Fibroblast of mammary gland (primary cell): ENCODE measurements around the gene SZT2.

Experiments used
- DNase-seq: peaks from one replicate; pipeline ENCODE4 v3.0.0-alpha.2; 2010; ENCODE audit warnings: low read depth
- H3K4me3 ChIP-seq: 2 replicates; pipeline ENCODE4 v1.5.1; 2011; ENCODE audit warnings: low read depth, mild to moderate bottlenecking, low read length, moderate library complexity; ENCODE audit not compliant: control insufficient read depth
- TF ChIP-seq, protein P1 (sequence below): conservative IDR thresholded peaks from 2 replicates; pipeline ENCODE4 v1.5.1; 2011; ENCODE audit warnings: low read depth, low read length, inconsistent platforms; ENCODE audit not compliant: control insufficient read depth, insufficient read depth

Gene SZT2

DNA sequence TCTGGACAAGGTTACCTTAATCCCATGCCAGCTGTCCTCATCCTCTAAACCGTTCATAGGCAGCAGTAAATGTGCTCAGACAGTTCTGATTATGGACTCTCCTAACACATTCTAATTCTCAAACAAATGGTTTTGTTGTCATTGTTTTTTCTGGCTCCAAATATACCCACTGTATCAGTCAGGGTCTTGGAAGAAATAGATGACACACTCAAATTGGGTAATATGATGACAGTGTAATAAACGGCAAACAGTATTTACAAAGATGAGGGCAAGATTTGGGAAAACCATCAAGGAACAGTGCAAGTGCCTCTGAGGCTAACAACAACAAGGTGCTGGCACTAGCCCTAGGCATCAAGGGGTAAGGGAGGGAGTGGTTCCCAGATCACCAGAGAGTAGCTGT is 35.2 kb upstream of the SZT2 start:
- TF ChIP-seq, protein P1, sequence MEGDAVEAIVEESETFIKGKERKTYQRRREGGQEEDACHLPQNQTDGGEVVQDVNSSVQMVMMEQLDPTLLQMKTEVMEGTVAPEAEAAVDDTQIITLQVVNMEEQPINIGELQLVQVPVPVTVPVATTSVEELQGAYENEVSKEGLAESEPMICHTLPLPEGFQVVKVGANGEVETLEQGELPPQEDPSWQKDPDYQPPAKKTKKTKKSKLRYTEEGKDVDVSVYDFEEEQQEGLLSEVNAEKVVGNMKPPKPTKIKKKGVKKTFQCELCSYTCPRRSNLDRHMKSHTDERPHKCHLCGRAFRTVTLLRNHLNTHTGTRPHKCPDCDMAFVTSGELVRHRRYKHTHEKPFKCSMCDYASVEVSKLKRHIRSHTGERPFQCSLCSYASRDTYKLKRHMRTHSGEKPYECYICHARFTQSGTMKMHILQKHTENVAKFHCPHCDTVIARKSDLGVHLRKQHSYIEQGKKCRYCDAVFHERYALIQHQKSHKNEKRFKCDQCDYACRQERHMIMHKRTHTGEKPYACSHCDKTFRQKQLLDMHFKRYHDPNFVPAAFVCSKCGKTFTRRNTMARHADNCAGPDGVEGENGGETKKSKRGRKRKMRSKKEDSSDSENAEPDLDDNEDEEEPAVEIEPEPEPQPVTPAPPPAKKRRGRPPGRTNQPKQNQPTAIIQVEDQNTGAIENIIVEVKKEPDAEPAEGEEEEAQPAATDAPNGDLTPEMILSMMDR = no peak
- no peak overlapping the region for H3K4me3 ChIP-seq
- peak; percentile 60 for DNase-seq

DNA sequence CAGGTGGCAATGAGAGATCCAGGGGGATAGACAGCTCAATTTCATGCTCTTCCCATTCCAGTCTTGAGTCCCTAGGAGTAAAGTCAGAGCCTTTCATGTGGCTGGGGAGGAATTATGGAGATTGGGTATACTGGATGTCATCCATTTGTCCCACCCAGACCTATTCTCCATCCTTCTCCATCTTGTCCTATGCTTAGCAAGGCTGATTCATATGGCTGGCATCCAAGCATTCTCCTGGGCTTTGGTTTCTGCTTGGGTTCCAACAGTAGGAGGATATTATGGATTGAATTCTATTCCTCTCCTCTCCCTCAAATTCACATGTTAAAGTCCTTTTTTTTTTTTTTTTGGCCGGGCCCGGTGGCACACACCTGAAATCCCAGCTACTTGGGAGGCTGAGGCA is 34.8 kb upstream of the SZT2 start:
- TF ChIP-seq, protein P1 = no peak
- no peak overlapping the region for H3K4me3 ChIP-seq
- DNase-seq = peak; percentile 68

DNA sequence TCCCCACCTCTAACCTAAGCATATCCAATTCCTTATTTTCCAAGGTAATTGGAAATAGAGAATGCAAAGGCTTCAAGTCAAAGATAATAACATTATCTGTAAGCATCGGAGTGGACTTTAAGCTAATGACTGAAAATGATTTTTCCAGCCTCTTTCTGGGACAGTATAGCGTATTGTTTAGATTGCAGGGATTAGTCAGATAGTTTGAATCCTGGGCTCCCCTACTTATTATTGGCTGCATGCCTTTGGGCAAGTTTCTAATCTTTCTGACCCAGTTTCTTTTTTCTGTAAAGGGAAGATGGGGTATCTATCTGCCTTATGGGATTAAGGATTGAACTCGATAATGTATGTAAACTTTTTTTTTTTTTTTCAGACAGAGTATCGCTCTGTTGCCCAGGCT is 32.4 kb upstream of the SZT2 start:
- TF ChIP-seq, protein P1 = no peak
- no peak for DNase-seq
- H3K4me3 ChIP-seq = no peak overlapping the region

DNA sequence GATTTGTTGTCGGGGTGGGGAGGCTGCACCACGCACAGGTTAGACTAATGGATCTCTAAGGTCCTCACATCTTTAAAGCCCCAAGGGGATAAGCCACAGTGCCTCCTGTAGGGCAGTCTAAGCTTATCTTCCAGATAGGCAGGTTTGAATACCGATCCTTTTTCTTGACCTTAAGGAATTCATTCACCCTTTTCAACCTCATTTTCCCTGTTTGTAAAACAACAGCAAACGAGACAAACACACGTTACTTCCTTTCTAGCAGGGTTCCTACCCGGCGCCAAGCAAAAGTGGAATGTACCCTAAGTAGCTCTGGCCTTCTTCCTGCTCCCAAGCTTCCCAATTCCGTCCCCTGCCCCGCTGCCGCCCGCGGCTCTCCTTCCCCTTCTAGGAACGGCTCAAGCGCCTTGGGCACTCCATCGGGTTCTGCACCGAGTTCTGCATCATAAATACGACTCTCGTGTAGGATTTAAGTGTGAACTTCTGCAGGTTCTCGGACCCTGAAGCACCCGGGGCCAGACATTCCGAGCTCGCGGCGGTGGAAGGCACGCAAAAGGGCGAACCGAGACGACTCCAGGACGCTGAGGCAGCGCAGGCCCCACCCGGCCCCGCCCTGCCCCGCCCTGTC is 31.5 kb upstream of the SZT2 start:
- H3K4me3 ChIP-seq = peak overlapping the region; percentile 82
- DNase-seq = peak; percentile 59
- TF ChIP-seq, protein P1 = peak; percentile 44

DNA sequence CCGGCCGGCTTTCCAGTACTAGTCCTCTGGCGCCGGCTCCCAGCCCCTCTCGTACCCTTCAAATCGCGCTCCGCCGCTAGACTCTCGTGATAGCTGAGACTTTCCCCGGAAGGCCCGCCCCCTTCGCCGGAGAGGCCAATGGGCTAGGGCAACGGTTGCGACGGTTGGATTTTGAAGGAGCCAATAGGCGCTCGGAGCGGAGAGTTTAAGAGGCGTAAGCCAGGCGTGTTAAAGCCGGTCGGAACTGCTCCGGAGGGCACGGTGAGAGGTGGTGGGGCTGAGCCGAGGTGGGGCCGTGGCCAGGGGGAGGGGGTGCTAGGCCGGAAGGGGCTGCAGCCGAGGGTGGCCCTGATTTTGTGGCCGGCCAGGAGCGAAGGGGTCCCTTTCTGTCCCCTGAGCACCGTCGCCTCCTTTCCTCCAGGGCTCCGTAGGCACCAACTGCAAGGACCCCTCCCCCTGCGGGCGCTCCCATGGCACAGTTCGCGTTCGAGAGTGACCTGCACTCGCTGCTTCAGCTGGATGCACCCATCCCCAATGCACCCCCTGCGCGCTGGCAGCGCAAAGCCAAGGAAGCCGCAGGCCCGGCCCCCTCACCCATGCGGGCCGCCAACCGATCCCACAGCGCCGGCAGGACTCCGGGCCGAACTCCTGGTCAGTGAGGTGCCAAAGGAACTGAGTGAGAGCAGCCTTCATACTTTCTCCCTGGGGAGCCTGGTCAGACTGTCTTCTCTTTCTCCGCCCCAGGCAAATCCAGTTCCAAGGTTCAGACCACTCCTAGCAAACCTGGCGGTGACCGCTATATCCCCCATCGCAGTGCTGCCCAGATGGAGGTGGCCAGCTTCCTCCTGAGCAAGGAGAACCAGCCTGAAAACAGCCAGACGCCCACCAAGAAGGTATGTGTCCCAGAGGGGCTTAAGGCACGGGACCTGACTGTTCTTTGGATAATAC is 30.7 kb upstream of the SZT2 start, which contains the start of gene CDC20:
Gene CDC20, plus strand, starts transcription at position 236 of the 948 bp plus-strand sequence. Its CDS starts 235 bp downstream, at position 471.
- peak; percentile 95 for DNase-seq
- TF ChIP-seq, protein P1 = no peak
- peak within 1 kb of the TSS; percentile 82 for H3K4me3 ChIP-seq

DNA sequence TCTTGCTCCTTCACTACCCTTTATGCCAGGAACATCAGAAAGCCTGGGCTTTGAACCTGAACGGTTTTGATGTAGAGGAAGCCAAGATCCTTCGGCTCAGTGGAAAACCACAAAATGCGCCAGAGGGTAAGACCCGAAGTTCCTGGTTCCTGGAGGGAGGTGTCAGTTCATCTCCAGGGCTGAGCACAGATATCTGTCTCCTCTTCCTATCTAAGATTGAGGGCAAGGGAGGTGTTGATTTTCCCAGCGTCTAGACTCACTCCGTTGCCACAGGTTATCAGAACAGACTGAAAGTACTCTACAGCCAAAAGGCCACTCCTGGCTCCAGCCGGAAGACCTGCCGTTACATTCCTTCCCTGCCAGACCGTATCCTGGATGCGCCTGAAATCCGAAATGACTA is 30.0 kb upstream of the SZT2 start:
- TF ChIP-seq, protein P1 = no peak
- peak overlapping the region; percentile 82 for H3K4me3 ChIP-seq
- DNase-seq = no peak
